Spinal cord (tissue), 10 donors: ENCODE data around the gene APOC1. TPM values are rescaled to one million over a fixed set of nuclear protein-coding genes. Genes with fewer than 3 reads are reported as not detected.

Experiments
- DNase-seq, 6 donors: peaks; one replicate each; pipeline versions ENCODE4 v3.0.0 to v3.0.0-alpha.2; 2013 to 2015; ENCODE audit warnings: low spot score in 6 of 6, low read depth in 4 of 6
- H3K27ac ChIP-seq: one replicate; pipeline ENCODE4 v1.5.1; 2013; ENCODE audit warnings: low read depth, low read length, control low read depth
- H3K27me3 ChIP-seq: one replicate; pipeline ENCODE4 v1.6.1; 2013; ENCODE audit warnings: low read length; ENCODE audit not compliant: control insufficient read depth, insufficient read depth
- H3K36me3 ChIP-seq: one replicate; pipeline ENCODE4 v1.6.1; 2013; ENCODE audit warnings: low read length; ENCODE audit not compliant: control insufficient read depth, insufficient read depth
- H3K4me1 ChIP-seq: one replicate; pipeline ENCODE4 v1.6.1; 2013; ENCODE audit warnings: low read length; ENCODE audit not compliant: control insufficient read depth, insufficient read depth
- H3K4me3 ChIP-seq: one replicate; pipeline ENCODE4 v1.5.1; 2013; ENCODE audit warnings: low read depth, low read length, control low read depth
- H3K9me3 ChIP-seq: one replicate; pipeline ENCODE4 v1.6.1; 2013; ENCODE audit warnings: low read length; ENCODE audit not compliant: control insufficient read depth, insufficient read depth
- WGBS: methylation state at CpG from one replicate; pipeline ENCODE4 v1.1.5; 2013; ENCODE audit warnings: missing lambda C conversion rate; ENCODE audit not compliant: insufficient coverage; 5-methylcytosine and 5-hydroxymethylcytosine counted together
- polyA plus RNA-seq, 2 donors: library from polyadenylated mRNA; unstranded; fragments of 120-200 nt; gene quantifications; one replicate each; pipeline ENCODE4 v1.2.1, GENCODE V29; 2013; ENCODE audit not compliant: insufficient read length in 2 of 2
- total RNA-seq, 2 donors: library from RNA; depleted of rRNA in 1 of 2; stranded (reverse); fragments of 120-200 nt in 1 of 2; fragments of >200 nt in 1 of 2; gene quantifications; one replicate each; pipeline versions ENCODE4 v1.2.3 to v1.2.4, GENCODE V29; 2013 to 2014
- donor health status: healthy.

APOC1 gene
- total and polyA plus RNA-seq, 4 donors, result 28.3 to 103 (median 97.6) TPM

DNA sequence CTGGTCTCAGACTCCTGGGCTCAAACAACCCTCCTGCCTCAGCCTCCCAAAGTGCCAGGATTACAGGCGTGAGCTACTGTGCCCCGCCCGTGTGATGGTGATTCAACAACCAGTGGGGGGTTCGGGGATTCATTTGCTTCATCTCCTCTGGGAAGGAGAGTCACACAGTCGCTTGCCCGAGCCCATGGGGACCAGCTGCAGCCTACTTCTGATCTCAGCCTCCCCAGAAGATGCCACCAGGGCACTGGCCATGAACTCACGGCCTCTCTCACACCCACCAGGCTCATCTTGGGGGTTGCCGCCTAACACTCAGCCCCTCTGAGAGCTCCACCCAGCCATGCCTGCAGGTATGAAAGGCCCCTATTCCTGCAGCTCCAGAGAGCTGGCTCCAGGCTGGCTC, 16.6 kb upstream of the APOC1 start:
- no peak overlapping the region for H3K4me3 ChIP-seq
- H3K27me3 ChIP-seq, result no peaks in the 10 kb centered on the region
- H3K9me3 ChIP-seq, result no peaks in the 10 kb centered on the region
- no peaks in the 10 kb centered on the region for H3K4me1 ChIP-seq
- DNase-seq, result no peak
- H3K36me3 ChIP-seq, result peaks cover 94% of the 10 kb centered on the region
- H3K27ac ChIP-seq, result no peak overlapping the region
- WGBS, result 94% methylated on average over 8 of the region's 8 CpGs

DNA sequence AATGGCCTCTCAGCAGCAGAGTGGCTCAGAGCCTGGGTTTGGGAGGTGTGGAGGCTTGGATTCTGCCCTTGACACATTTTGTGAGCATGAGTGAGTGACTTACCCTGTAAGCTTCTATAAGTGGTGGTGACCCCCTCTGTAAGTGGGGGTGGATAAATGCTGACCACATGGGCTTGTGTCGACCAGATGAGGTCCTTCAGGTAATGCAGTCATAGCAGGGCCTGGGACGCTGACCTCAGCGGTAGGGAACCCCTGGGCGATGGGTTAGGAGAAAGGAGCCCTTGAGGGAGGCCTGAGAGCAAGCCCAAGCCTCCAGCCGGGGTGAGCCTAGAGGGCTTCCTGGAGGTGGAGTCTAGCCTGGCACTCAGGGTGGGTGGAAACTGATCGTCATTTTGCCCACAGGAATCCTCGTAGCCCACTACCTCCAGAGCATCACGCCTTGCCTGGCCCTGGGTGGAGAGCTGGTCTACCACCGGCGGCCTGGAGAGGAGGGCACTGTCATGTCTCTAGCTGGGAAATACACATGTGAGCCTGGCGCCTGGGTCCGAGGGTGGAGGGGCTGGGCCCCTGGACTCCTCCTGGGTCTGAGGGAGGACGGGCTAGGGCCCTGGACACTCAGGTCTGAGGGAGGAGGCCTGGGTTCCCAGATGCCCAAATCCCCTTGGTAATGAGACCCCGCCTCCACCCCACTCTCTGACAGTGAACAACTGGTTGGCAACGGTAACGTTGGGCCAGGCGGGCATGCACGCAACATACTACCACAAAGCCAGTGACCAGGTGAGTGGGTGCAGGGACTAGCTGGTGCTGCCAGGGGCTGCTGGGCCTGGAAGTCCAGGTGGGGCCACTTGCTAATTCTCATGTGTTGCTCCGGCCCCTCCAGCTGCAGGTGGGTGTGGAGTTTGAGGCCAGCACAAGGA, 13.8 kb upstream of the APOC1 start:
- 97% methylated on average over 13 of the region's 19 CpGs for WGBS
- Histone ChIP-seq H3K27me3 (peaks cover 4% of the 10 kb centered on the region), H3K9me3 (no peaks in the 10 kb centered on the region), H3K4me3 (no peak overlapping the region), H3K4me1 (peaks cover 24% of the 10 kb centered on the region), H3K27ac (no peak overlapping the region), H3K36me3 (peaks cover 73% of the 10 kb centered on the region)
- DNase-seq, result no peak

DNA sequence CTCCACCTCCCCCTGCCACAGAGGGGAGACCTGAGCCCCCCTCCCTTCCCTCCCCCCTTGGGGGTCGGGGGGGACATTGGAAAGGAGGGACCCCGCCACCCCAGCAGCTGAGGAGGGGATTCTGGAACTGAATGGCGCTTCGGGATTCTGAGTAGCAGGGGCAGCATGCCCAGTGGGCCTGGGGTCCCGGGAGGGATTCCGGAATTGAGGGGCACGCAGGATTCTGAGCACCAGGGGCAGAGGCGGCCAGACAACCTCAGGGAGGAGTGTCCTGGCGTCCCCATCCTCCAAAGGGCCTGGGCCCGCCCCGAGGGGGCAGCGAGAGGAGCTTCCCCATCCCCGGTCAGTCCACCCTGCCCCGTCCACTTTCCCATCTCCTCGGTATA, 11.2 kb upstream of the APOC1 start:
- peaks cover 58% of the 10 kb centered on the region for H3K36me3 ChIP-seq
- no peak overlapping the region for H3K27ac ChIP-seq
- peaks cover 14% of the 10 kb centered on the region for H3K27me3 ChIP-seq
- no peak overlapping the region for H3K4me3 ChIP-seq
- H3K9me3 ChIP-seq, result no peaks in the 10 kb centered on the region
- 79% methylated on average over 6 of the region's 15 CpGs for WGBS
- no peak for DNase-seq
- H3K4me1 ChIP-seq, result peaks cover 44% of the 10 kb centered on the region

DNA sequence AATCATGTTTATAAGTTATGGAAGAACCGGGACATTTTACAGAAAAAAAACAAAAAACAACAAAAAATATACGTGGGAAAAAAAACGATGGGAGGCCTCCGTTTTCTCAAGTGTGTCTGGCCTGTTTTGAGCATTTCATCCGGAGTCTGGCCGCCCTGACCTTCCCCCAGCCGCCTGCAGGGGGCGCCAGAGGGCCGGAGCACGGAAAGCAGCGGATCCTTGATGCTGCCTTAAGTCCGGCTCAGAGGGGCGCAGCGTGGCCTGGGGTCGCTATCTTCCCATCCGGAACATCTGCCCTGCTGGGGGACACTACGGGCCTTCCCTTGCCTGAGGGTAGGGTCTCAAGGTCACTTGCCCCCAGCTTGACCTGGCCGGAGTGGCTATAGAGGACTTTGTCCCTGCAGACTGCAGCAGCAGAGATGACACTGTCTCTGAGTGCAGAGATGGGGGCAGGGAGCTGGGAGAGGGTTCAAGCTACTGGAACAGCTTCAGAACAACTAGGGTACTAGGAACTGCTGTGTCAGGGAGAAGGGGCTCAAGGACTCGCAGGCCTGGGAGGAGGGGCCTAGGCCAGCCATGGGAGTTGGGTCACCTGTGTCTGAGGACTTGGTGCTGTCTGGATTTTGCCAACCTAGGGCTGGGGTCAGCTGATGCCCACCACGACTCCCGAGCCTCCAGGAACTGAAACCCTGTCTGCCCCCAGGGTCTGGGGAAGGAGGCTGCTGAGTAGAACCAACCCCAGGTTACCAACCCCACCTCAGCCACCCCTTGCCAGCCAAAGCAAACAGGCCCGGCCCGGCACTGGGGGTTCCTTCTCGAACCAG, 10.6 kb upstream of the APOC1 start:
- Histone ChIP-seq H3K27ac (peak overlapping the region; percentile 64), H3K36me3 (peaks cover 59% of the 10 kb centered on the region), H3K4me1 (peaks cover 44% of the 10 kb centered on the region), H3K27me3 (peaks cover 14% of the 10 kb centered on the region), H3K9me3 (no peaks in the 10 kb centered on the region), H3K4me3 (no peak overlapping the region)
- WGBS, result 19% methylated on average over 21 of the region's 24 CpGs
- DNase-seq, result peak in 2 of 6 donors; percentile 78 to 79

DNA sequence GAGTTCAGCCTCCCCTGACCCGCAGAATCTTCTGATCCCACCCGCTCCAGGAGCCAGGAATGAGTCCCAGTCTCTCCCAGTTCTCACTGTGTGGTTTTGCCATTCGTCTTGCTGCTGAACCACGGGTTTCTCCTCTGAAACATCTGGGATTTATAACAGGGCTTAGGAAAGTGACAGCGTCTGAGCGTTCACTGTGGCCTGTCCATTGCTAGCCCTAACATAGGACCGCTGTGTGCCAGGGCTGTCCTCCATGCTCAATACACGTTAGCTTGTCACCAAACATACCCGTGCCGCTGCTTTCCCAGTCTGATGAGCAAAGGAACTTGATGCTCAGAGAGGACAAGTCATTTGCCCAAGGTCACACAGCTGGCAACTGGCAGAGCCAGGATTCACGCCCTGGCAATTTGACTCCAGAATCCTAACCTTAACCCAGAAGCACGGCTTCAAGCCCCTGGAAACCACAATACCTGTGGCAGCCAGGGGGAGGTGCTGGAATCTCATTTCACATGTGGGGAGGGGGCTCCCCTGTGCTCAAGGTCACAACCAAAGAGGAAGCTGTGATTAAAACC, 9.9 kb upstream of the APOC1 start:
- Histone ChIP-seq H3K27me3 (peaks cover 14% of the 10 kb centered on the region), H3K36me3 (peaks cover 59% of the 10 kb centered on the region), H3K27ac (peak overlapping the region; percentile 64), H3K4me3 (no peak overlapping the region), H3K4me1 (peaks cover 44% of the 10 kb centered on the region), H3K9me3 (no peaks in the 10 kb centered on the region)
- WGBS, result 83% methylated on average over 9 of the region's 12 CpGs
- no peak for DNase-seq

- Histone ChIP-seq H3K9me3 (no peaks in the 10 kb centered on the region), H3K27me3 (peaks cover 14% of the 10 kb centered on the region), H3K36me3 (peaks cover 49% of the 10 kb centered on the region), H3K4me3 (peak within 1 kb of the TSS; percentile 63), H3K4me1 (peaks cover 49% of the 10 kb centered on the region), H3K27ac (peak within 1 kb of the TSS; percentile 76)
- peak in 1 of 6 donors; percentile 71 for DNase-seq
- WGBS, result 0% methylated on average over 13 of the region's 20 CpGs
These were observed 8.8 kb upstream of the APOC1 start, which contains the start of gene APOE for GRCh38 chr19:44905437-44906160. APOE (plus strand) TSS chr19:44905796; CDS start chr19:44906625, 829 bp downstream.

DNA sequence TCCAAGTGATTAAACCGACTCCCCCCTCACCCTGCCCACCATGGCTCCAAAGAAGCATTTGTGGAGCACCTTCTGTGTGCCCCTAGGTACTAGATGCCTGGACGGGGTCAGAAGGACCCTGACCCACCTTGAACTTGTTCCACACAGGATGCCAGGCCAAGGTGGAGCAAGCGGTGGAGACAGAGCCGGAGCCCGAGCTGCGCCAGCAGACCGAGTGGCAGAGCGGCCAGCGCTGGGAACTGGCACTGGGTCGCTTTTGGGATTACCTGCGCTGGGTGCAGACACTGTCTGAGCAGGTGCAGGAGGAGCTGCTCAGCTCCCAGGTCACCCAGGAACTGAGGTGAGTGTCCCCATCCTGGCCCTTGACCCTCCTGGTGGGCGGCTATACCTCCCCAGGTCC, 6.8 kb upstream of the APOC1 start:
- no peak overlapping the region for H3K27ac ChIP-seq
- H3K4me1 ChIP-seq, result peaks cover 68% of the 10 kb centered on the region
- H3K9me3 ChIP-seq, result no peaks in the 10 kb centered on the region
- peaks cover 29% of the 10 kb centered on the region for H3K36me3 ChIP-seq
- WGBS, result 93% methylated on average over 12 of the region's 12 CpGs
- H3K4me3 ChIP-seq, result no peak overlapping the region
- no peak for DNase-seq
- H3K27me3 ChIP-seq, result peaks cover 14% of the 10 kb centered on the region

GRCh38 chr19:44908074-44908835, 6.2 kb upstream of the APOC1 start:
- Histone ChIP-seq H3K4me3 (no peak overlapping the region), H3K27me3 (peaks cover 14% of the 10 kb centered on the region), H3K27ac (no peak overlapping the region), H3K9me3 (no peaks in the 10 kb centered on the region), H3K36me3 (peaks cover 22% of the 10 kb centered on the region), H3K4me1 (peaks cover 74% of the 10 kb centered on the region)
- 92% methylated on average over 45 of the region's 46 CpGs for WGBS
- no peak for DNase-seq
